ENCODE data around the gene IAPP. TPM values are rescaled to one million over a fixed set of nuclear protein-coding genes. Genes with fewer than 3 reads are reported as not detected.

The IAPP gene
- total RNA-seq, result not detected in 2 replicates

GRCh38 chr12:21372602-21373001 lies at the start of gene IAPP:
Gene IAPP, plus strand, starts transcription at chr12:21372902. Its CDS starts 450 bp downstream, at chr12:21373352.

GRCh38 chr12:21334771-21335325 lies 37.9 kb upstream of the IAPP start, which contains the start of gene SLCO1A2:
Gene SLCO1A2, minus strand, starts transcription at chr12:21334917. Its CDS starts 270 bp downstream, at chr12:21334647.

Other genes with a start within 250 kb of the IAPP start
- gene SLCO1B1, start 241.7 kb upstream of the IAPP start, total RNA-seq, result not detected in 2 replicates
- gene SLCO1A2, start 38.0 kb upstream of the IAPP start, total RNA-seq, result not detected in 2 replicates
- gene PYROXD1, start 64.8 kb downstream of the IAPP start, total RNA-seq, result 9.8 and 11.6 TPM in 2 replicates
- gene RECQL, start 128.7 kb downstream of the IAPP start, total RNA-seq, result 34.2 and 51.7 TPM in 2 replicates
- gene GOLT1B, start 128.9 kb downstream of the IAPP start, total RNA-seq, result 44.4 and 74.1 TPM in 2 replicates
- not detected in 2 replicates for gene SPX, start 153.4 kb downstream of the IAPP start, total RNA-seq
- gene GYS2, start 231.9 kb downstream of the IAPP start, total RNA-seq, result not detected in 2 replicates

Data from placental epithelial cell (primary cell).